ENCODE data around the gene GALNT18.
A peak's percentile ranks its signal among the peaks of the same experiment; 100 is the strongest.

GALNT18 gene

GRCh38 chr11:11491014-11491413 lies 130.8 kb downstream of the GALNT18 start:
- intact Hi-C loops (cut with DNase I) = no loop called here
- DNase-seq = no peak

- DNase-seq = no peak
- intact Hi-C loops (cut with DNase I) = no loop called here
Measured at GRCh38 chr11:11486423-11486822, 135.4 kb downstream of the GALNT18 start.

GRCh38 chr11:11486002-11486401 lies 135.8 kb downstream of the GALNT18 start:
- no peak for DNase-seq
- intact Hi-C loops (cut with DNase I) = no loop called here

GRCh38 chr11:11483627-11484026 lies 138.2 kb downstream of the GALNT18 start:
- peak in 7 of 42 donors; percentile 15 to 47 (median 35) for DNase-seq

GRCh38 chr11:11482730-11483129 lies 139.1 kb downstream of the GALNT18 start:
- intact Hi-C loops (cut with DNase I) = no loop called here
- no peak for DNase-seq

More at GRCh38 chr11:11483627-11484026, 138.2 kb downstream of the GALNT18 start:
- intact Hi-C loops (cut with DNase I) = no loop called here

- intact Hi-C loops (cut with DNase I) = no loop called here
- DNase-seq = no peak
Measured at GRCh38 chr11:11481371-11481770, 140.4 kb downstream of the GALNT18 start.

GRCh38 chr11:11480971-11481370 lies 140.8 kb downstream of the GALNT18 start:
- no peak for DNase-seq
- intact Hi-C loops (cut with DNase I) = no loop called here

- intact Hi-C loops (cut with DNase I) = no loop called here
- no peak for DNase-seq
Measured at GRCh38 chr11:11478687-11479086, 143.1 kb downstream of the GALNT18 start.

GRCh38 chr11:11477695-11478420 lies 143.9 kb downstream of the GALNT18 start:
- intact Hi-C loops (cut with DNase I) = no loop called here
- DNase-seq = no peak

- peak in 25 of 42 donors; percentile 16 to 71 (median 45) for DNase-seq
- intact Hi-C loops (cut with DNase I) = no loop called here
Measured at GRCh38 chr11:11476971-11477645, 144.7 kb downstream of the GALNT18 start.

- intact Hi-C loops (cut with DNase I) = no loop called here
- DNase-seq = no peak
Measured at GRCh38 chr11:11476499-11476898, 145.3 kb downstream of the GALNT18 start.

GRCh38 chr11:11472106-11472505 lies 149.7 kb downstream of the GALNT18 start:
- DNase-seq = no peak
- intact Hi-C loops (cut with DNase I) = no loop called here

- intact Hi-C loops (cut with DNase I) = no loop called here
- DNase-seq = no peak
Measured at GRCh38 chr11:11471201-11471600, 150.6 kb downstream of the GALNT18 start.

GRCh38 chr11:11468954-11469353 lies 152.9 kb downstream of the GALNT18 start:
- DNase-seq = no peak
- intact Hi-C loops (cut with DNase I) = no loop called here

GRCh38 chr11:11467312-11467711 lies 154.5 kb downstream of the GALNT18 start:
- DNase-seq = no peak
- intact Hi-C loops (cut with DNase I) = no loop called here

- intact Hi-C loops (cut with DNase I) = no loop called here
- no peak for DNase-seq
Measured at GRCh38 chr11:11464555-11464954, 157.2 kb downstream of the GALNT18 start.

GRCh38 chr11:11463405-11463804 lies 158.4 kb downstream of the GALNT18 start:
- intact Hi-C loops (cut with DNase I) = no loop called here
- no peak for DNase-seq

- DNase-seq = peak in 3 of 42 donors; percentile 9 to 27 (median 25)
- intact Hi-C loops (cut with DNase I) = no loop called here
Measured at GRCh38 chr11:11461473-11461872, 160.3 kb downstream of the GALNT18 start.

- intact Hi-C loops (cut with DNase I) = no loop called here
- DNase-seq = no peak
Measured at GRCh38 chr11:11459578-11459977, 162.2 kb downstream of the GALNT18 start.

- DNase-seq = no peak
- intact Hi-C loops (cut with DNase I) = no loop called here
Measured at GRCh38 chr11:11458485-11458884, 163.3 kb downstream of the GALNT18 start.

- intact Hi-C loops (cut with DNase I) = no loop called here
- DNase-seq = no peak
Measured at GRCh38 chr11:11458001-11458400, 163.8 kb downstream of the GALNT18 start.
